Bronchial epithelial cell (primary cell): ENCODE measurements around the gene BARHL2. TPM values are rescaled to one million over a fixed set of nuclear protein-coding genes. Genes with fewer than 3 reads are reported as not detected.

Experiments
- DNase-seq: peaks from one replicate; pipeline ENCODE4 v3.0.0-alpha.2; 2010; ENCODE audit warnings: low read depth
- FAIRE-seq: peaks from 2 replicates; lab custom pipeline; 2011; peaks lifted over from hg19 to GRCh38; lab: Jason Lieb, UNC
- H3K27me3 ChIP-seq: 2 replicates; pipeline ENCODE4 v1.5.1; 2011; ENCODE audit warnings: low read length; ENCODE audit not compliant: control insufficient read depth, insufficient read depth
- H3K36me3 ChIP-seq: 2 replicates; pipeline ENCODE4 v1.5.1; 2011; ENCODE audit warnings: low read length; ENCODE audit not compliant: control insufficient read depth, insufficient read depth
- H3K4me3 ChIP-seq: 2 replicates; pipeline ENCODE4 v1.5.1; 2011; ENCODE audit warnings: mild to moderate bottlenecking, low read depth, low read length, control low read depth
- CTCF ChIP-seq: IDR thresholded peaks from 2 replicates; pipeline ENCODE4 v1.5.1; 2011; ENCODE audit warnings: mild to moderate bottlenecking, moderate library complexity, low read length, control low read depth, inconsistent platforms; ENCODE audit not compliant: insufficient read depth, severe bottlenecking
- total RNA-seq: library from RNA; depleted of rRNA; stranded (reverse); fragments of >200 nt; gene quantifications from 2 replicates; pipeline ENCODE4 v1.2.1, GENCODE V29; 2014

Gene BARHL2
- total RNA-seq, 1 donor from 2014 or later: not detected

- H3K4me3 ChIP-seq: no peak overlapping the region
- no peak for TF ChIP-seq CTCF
- no peak for FAIRE-seq
Measured at GRCh38 chr1:90726425-90726985, 9.4 kb upstream of the BARHL2 start.

DNA sequence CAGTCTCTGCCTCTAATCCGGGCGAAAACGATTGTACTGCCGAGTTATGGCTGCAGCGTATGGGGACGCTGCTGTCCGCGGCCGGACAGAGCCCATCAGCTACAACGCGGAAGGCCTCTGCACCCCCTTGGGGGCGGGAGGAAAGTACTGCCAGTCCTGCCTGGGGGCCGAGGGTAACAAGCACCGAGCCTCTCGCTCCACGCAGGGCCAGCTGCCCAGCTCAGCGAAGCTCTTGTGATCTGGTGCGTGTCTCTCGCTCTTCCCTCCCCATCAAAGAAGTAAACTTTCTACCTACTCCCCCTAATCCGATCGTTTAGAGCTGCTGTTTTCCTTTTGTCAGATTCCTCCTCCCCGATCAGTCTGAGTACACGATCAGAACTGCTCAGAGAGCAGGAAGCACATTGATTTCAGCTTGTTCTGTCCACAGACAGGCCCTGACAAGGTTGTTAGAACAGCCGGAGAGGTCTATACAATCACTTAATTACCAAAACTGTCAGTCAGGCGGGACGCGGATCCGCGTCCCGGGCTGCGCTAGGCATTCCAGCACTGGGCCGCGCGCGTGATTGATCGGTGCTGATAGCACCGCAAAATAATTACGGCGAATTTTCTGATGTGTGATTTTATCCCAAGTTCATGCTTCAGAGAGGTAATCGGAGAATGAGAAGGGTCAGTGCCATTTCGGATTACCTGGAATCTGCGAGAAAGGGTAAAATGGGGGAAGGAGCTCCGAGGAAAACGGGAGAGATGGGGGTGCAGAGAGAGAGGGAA is 8.7 kb upstream of the BARHL2 start:
- peak; percentile 22 for DNase-seq
- H3K27me3 ChIP-seq: peaks cover 71% of the 10 kb centered on the region
- no peak for TF ChIP-seq CTCF
- H3K4me3 ChIP-seq: no peak overlapping the region
- no peaks in the 10 kb centered on the region for H3K36me3 ChIP-seq
- FAIRE-seq: no peak

More at GRCh38 chr1:90726425-90726985, 9.4 kb upstream of the BARHL2 start:
- Histone ChIP-seq H3K27me3 (peaks cover 70% of the 10 kb centered on the region), H3K36me3 (no peaks in the 10 kb centered on the region)
- DNase-seq: no peak

- TF ChIP-seq CTCF: no peak
- Histone ChIP-seq H3K36me3 (no peaks in the 10 kb centered on the region), H3K4me3 (no peak overlapping the region), H3K27me3 (peaks cover 67% of the 10 kb centered on the region)
- FAIRE-seq (no peak), DNase-seq (no peak)
Measured at GRCh38 chr1:90724926-90725656, 8.0 kb upstream of the BARHL2 start.

GRCh38 chr1:90724361-90724760 is 7.3 kb upstream of the BARHL2 start:
- no peak for DNase-seq
- FAIRE-seq: no peak
- no peaks in the 10 kb centered on the region for H3K36me3 ChIP-seq
- no peak for TF ChIP-seq CTCF
- H3K4me3 ChIP-seq: no peak overlapping the region
- peaks cover 68% of the 10 kb centered on the region for H3K27me3 ChIP-seq

- no peaks in the 10 kb centered on the region for H3K36me3 ChIP-seq
- peaks cover 70% of the 10 kb centered on the region for H3K27me3 ChIP-seq
- FAIRE-seq (no peak), DNase-seq (no peak)
- no peak for TF ChIP-seq CTCF
- no peak overlapping the region for H3K4me3 ChIP-seq
Measured at GRCh38 chr1:90723590-90724108, 6.5 kb upstream of the BARHL2 start.
